Measurements from ENCODE around the gene COL1A1.

COL1A1 gene

GRCh38 chr17:50212121-50212843, 10.9 kb upstream of the COL1A1 start:
- Histone ChIP-seq H3K27ac (ENCODE audit: low read depth, low read length) (peak overlapping the region; percentile 59), H3K9ac (ENCODE audit: low read length) (peak overlapping the region; percentile 18), H3K36me3 (ENCODE audit: insufficient read depth, low read length) (no peaks in the 10 kb centered on the region), H3K27me3 (ENCODE audit: control insufficient read depth in 1 of 2, insufficient read depth in 2 of 2, low read length in 2 of 2) (no peaks in the 10 kb centered on the region), H3K4me1 (ENCODE audit: insufficient read depth, low read length) (peaks cover 56% of the 10 kb centered on the region), H3K4me3 (ENCODE audit: low read depth in 1 of 2, low read length in 2 of 2) (peak overlapping the region in 1 of 2 donors; percentile 12), H3K9me3 (ENCODE audit: low read length) (no peaks in the 10 kb centered on the region)

- H3K9ac ChIP-seq (ENCODE audit: low read length), result peak overlapping the region; percentile 85
- no peaks in the 10 kb centered on the region for H3K9me3 ChIP-seq (ENCODE audit: low read length)
- peak overlapping the region in 1 of 2 donors; percentile 55 for H3K4me3 ChIP-seq (ENCODE audit: low read depth in 1 of 2, low read length in 2 of 2)
- H3K27ac ChIP-seq (ENCODE audit: low read depth, low read length), result peak overlapping the region; percentile 93
- H3K4me1 ChIP-seq (ENCODE audit: insufficient read depth, low read length), result peaks cover 64% of the 10 kb centered on the region
- no peaks in the 10 kb centered on the region for H3K27me3 ChIP-seq (ENCODE audit: control insufficient read depth in 1 of 2, insufficient read depth in 2 of 2, low read length in 2 of 2)
- no peaks in the 10 kb centered on the region for H3K36me3 ChIP-seq (ENCODE audit: insufficient read depth, low read length)
Measured at GRCh38 chr17:50211249-50212120, 10.1 kb upstream of the COL1A1 start.

- Histone ChIP-seq H3K9me3 (ENCODE audit: low read length) (no peaks in the 10 kb centered on the region), H3K4me3 (ENCODE audit: low read depth in 1 of 2, low read length in 2 of 2) (peak overlapping the region in 1 of 2 donors; percentile 55), H3K9ac (ENCODE audit: low read length) (peak overlapping the region; percentile 85), H3K4me1 (ENCODE audit: insufficient read depth, low read length) (peaks cover 72% of the 10 kb centered on the region), H3K36me3 (ENCODE audit: insufficient read depth, low read length) (no peaks in the 10 kb centered on the region), H3K27ac (ENCODE audit: low read depth, low read length) (peak overlapping the region; percentile 93), H3K27me3 (ENCODE audit: control insufficient read depth in 1 of 2, insufficient read depth in 2 of 2, low read length in 2 of 2) (no peaks in the 10 kb centered on the region)
Measured at GRCh38 chr17:50210240-50211225, 9.1 kb upstream of the COL1A1 start.

GRCh38 chr17:50209472-50210239, 8.2 kb upstream of the COL1A1 start:
- Histone ChIP-seq H3K4me1 (ENCODE audit: insufficient read depth, low read length) (peaks cover 80% of the 10 kb centered on the region), H3K27ac (ENCODE audit: low read depth, low read length) (peak overlapping the region; percentile 93), H3K36me3 (ENCODE audit: insufficient read depth, low read length) (no peaks in the 10 kb centered on the region), H3K9me3 (ENCODE audit: low read length) (no peaks in the 10 kb centered on the region), H3K27me3 (ENCODE audit: control insufficient read depth in 1 of 2, insufficient read depth in 2 of 2, low read length in 2 of 2) (no peaks in the 10 kb centered on the region), H3K4me3 (ENCODE audit: low read depth in 1 of 2, low read length in 2 of 2) (peak overlapping the region in 1 of 2 donors; percentile 55), H3K9ac (ENCODE audit: low read length) (peak overlapping the region; percentile 85)

GRCh38 chr17:50209133-50209471, 7.7 kb upstream of the COL1A1 start:
- H3K4me3 ChIP-seq (ENCODE audit: low read depth in 1 of 2, low read length in 2 of 2), result no peak overlapping the region
- peak overlapping the region; percentile 93 for H3K27ac ChIP-seq (ENCODE audit: low read depth, low read length)
- no peaks in the 10 kb centered on the region for H3K27me3 ChIP-seq (ENCODE audit: control insufficient read depth in 1 of 2, insufficient read depth in 2 of 2, low read length in 2 of 2)
- no peaks in the 10 kb centered on the region for H3K9me3 ChIP-seq (ENCODE audit: low read length)
- H3K9ac ChIP-seq (ENCODE audit: low read length), result no peak overlapping the region
- H3K36me3 ChIP-seq (ENCODE audit: insufficient read depth, low read length), result no peaks in the 10 kb centered on the region
- peaks cover 86% of the 10 kb centered on the region for H3K4me1 ChIP-seq (ENCODE audit: insufficient read depth, low read length)

- Histone ChIP-seq H3K4me1 (ENCODE audit: insufficient read depth, low read length) (peaks cover 89% of the 10 kb centered on the region), H3K27ac (ENCODE audit: low read depth, low read length) (peak overlapping the region; percentile 93), H3K27me3 (ENCODE audit: control insufficient read depth in 1 of 2, insufficient read depth in 2 of 2, low read length in 2 of 2) (no peaks in the 10 kb centered on the region), H3K36me3 (ENCODE audit: insufficient read depth, low read length) (no peaks in the 10 kb centered on the region), H3K9me3 (ENCODE audit: low read length) (no peaks in the 10 kb centered on the region), H3K9ac (ENCODE audit: low read length) (no peak overlapping the region), H3K4me3 (ENCODE audit: low read depth in 1 of 2, low read length in 2 of 2) (no peak overlapping the region)
Measured at GRCh38 chr17:50208611-50209061, 7.2 kb upstream of the COL1A1 start.

- Histone ChIP-seq H3K4me3 (ENCODE audit: low read depth in 1 of 2, low read length in 2 of 2) (no peak overlapping the region), H3K27me3 (ENCODE audit: control insufficient read depth in 1 of 2, insufficient read depth in 2 of 2, low read length in 2 of 2) (no peaks in the 10 kb centered on the region), H3K27ac (ENCODE audit: low read depth, low read length) (peak overlapping the region; percentile 68), H3K9me3 (ENCODE audit: low read length) (no peaks in the 10 kb centered on the region), H3K9ac (ENCODE audit: low read length) (no peak overlapping the region), H3K36me3 (ENCODE audit: insufficient read depth, low read length) (no peaks in the 10 kb centered on the region), H3K4me1 (ENCODE audit: insufficient read depth, low read length) (peaks cover 95% of the 10 kb centered on the region)
Measured at GRCh38 chr17:50207792-50208567, 6.5 kb upstream of the COL1A1 start.

- Histone ChIP-seq H3K27ac (ENCODE audit: low read depth, low read length) (peak overlapping the region; percentile 68), H3K9ac (ENCODE audit: low read length) (no peak overlapping the region), H3K36me3 (ENCODE audit: insufficient read depth, low read length) (no peaks in the 10 kb centered on the region), H3K9me3 (ENCODE audit: low read length) (no peaks in the 10 kb centered on the region), H3K4me1 (ENCODE audit: insufficient read depth, low read length) (peaks cover 94% of the 10 kb centered on the region), H3K27me3 (ENCODE audit: control insufficient read depth in 1 of 2, insufficient read depth in 2 of 2, low read length in 2 of 2) (no peaks in the 10 kb centered on the region), H3K4me3 (ENCODE audit: low read depth in 1 of 2, low read length in 2 of 2) (peak overlapping the region in 1 of 2 donors; percentile 33)
Measured at GRCh38 chr17:50207315-50207714, 5.9 kb upstream of the COL1A1 start.

GRCh38 chr17:50206604-50207293, 5.3 kb upstream of the COL1A1 start:
- Histone ChIP-seq H3K4me1 (ENCODE audit: insufficient read depth, low read length) (peaks cover 94% of the 10 kb centered on the region), H3K9me3 (ENCODE audit: low read length) (no peaks in the 10 kb centered on the region), H3K9ac (ENCODE audit: low read length) (peak overlapping the region; percentile 25), H3K27me3 (ENCODE audit: control insufficient read depth in 1 of 2, insufficient read depth in 2 of 2, low read length in 2 of 2) (no peaks in the 10 kb centered on the region), H3K36me3 (ENCODE audit: insufficient read depth, low read length) (no peaks in the 10 kb centered on the region), H3K27ac (ENCODE audit: low read depth, low read length) (peak overlapping the region; percentile 68), H3K4me3 (ENCODE audit: low read depth in 1 of 2, low read length in 2 of 2) (peak overlapping the region; percentile 29 to 33)
